ENCODE results near the gene ZFP82. TPM values are rescaled to one million over a fixed set of nuclear protein-coding genes. Genes with fewer than 3 reads are reported as not detected.

The ZFP82 gene
- total RNA-seq (2014; rRNA removed; shearing (Covaris generic)), result 16.8 and 17.0 TPM in 2 replicates

GRCh38 chr19:36418287-36419001 lies at the start of gene ZFP82:
TSS of gene ZFP82 (minus strand) at chr19:36418644. CDS start at chr19:36409789, 8,855 bp downstream.
- Histone ChIP-seq H3K27me3 (no peaks in the 10 kb centered on the region), H3K9me3 (replicated peaks) (peaks cover 22% of the 10 kb centered on the region), H3K4me1 (no peaks in the 10 kb centered on the region), H3K36me3 (peaks cover 26% of the 10 kb centered on the region), H3K4me3 (peak within 1 kb of the TSS; percentile 96), H3K27ac (peak within 1 kb of the TSS; percentile 85)
- DNase-seq, result peak; percentile 90 to 94

- no peak overlapping the region for H3K4me3 ChIP-seq
- H3K36me3 ChIP-seq, result peaks cover 43% of the 10 kb centered on the region
- H3K4me1 ChIP-seq, result no peaks in the 10 kb centered on the region
- peaks cover 4% of the 10 kb centered on the region for H3K9me3 ChIP-seq (replicated peaks)
- no peaks in the 10 kb centered on the region for H3K27me3 ChIP-seq
- DNase-seq, result no peak
- H3K27ac ChIP-seq, result no peak overlapping the region
Measured at GRCh38 chr19:36460046-36460445, 41.6 kb upstream of the ZFP82 start.

GRCh38 chr19:36456831-36457230 lies 38.4 kb upstream of the ZFP82 start:
- Histone ChIP-seq H3K9me3 (replicated peaks) (peaks cover 14% of the 10 kb centered on the region), H3K4me3 (no peak overlapping the region), H3K27ac (no peak overlapping the region), H3K27me3 (no peaks in the 10 kb centered on the region), H3K4me1 (no peaks in the 10 kb centered on the region), H3K36me3 (peaks cover 54% of the 10 kb centered on the region)
- DNase-seq, result no peak

DNA sequence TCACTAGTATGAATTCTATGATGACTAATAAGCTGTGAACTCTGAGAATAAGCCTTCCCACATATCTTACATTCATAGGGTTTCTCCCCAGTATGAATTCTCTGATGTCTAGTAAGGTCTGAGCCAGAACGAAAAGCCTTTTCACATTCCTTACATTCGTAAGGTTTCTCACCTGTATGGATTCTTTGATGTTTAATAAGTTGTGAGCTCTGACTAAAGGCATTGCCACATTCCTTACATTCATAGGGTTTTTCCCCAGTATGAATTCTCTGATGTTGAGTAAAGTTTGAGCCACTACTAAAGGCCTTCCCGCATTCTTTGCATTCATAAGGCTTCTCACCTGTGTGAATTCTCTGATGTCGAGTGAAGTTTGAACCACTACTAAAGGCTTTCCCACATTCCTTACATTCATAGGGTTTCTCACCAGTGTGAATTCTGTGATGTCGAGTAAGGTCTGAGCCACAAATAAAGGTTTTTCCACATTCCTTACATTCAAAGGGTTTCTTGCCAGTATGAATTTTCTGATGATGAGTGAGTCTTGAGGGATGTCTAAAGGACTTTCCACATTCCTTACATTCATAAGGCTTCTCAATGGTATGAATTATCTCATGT lies 30.7 kb upstream of the ZFP82 start:
- H3K27ac ChIP-seq, result no peak overlapping the region
- peaks cover 66% of the 10 kb centered on the region for H3K36me3 ChIP-seq
- peaks cover 41% of the 10 kb centered on the region for H3K9me3 ChIP-seq (replicated peaks)
- no peaks in the 10 kb centered on the region for H3K4me1 ChIP-seq
- H3K27me3 ChIP-seq, result no peaks in the 10 kb centered on the region
- H3K4me3 ChIP-seq, result no peak overlapping the region
- no peak for DNase-seq

DNA sequence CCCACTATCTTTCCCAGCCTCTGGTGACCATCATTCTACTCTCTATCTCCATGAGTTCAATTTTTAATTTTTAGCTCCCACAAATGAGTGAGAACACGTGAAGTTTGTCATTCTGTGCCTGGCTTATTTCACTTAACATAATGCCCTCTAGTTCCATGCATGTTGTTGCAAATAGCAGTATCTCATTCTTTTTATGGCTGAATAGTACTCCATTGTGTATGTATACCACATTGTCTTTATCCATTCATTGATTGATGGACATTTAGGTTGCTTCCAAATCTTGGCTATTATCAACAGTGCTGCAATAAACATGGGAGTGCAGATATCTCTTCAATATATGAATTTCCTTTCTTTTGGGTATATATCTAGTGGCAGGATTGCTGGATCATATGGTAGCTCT lies 22.9 kb upstream of the ZFP82 start:
- no peaks in the 10 kb centered on the region for H3K27me3 ChIP-seq
- peaks cover 18% of the 10 kb centered on the region for H3K9me3 ChIP-seq (replicated peaks)
- no peak for DNase-seq
- H3K4me3 ChIP-seq, result no peak overlapping the region
- H3K27ac ChIP-seq, result no peak overlapping the region
- H3K36me3 ChIP-seq, result peaks cover 4% of the 10 kb centered on the region; the same call in 1 of the 2 replicates
- no peaks in the 10 kb centered on the region for H3K4me1 ChIP-seq

DNA sequence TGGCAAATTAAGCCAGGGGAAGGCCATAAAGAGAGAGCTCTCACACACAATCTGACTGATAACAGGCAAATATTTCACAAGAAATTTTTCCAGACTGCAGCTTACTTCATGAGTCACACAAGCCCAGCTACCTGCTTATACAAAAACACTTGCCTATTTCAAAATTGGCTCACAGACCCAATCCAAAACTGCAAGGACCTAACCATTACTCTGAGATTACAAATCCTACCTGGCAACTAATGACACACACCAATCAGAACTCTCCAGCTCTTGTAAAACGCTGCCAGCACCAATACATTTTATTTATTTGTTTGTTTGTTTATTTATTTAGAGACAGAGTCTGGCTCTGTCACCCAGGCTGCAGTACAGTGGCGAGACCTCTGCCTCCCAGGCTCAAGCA lies 18.1 kb upstream of the ZFP82 start:
- H3K4me1 ChIP-seq, result no peaks in the 10 kb centered on the region
- DNase-seq, result no peak
- no peak overlapping the region for H3K4me3 ChIP-seq
- no peaks in the 10 kb centered on the region for H3K27me3 ChIP-seq
- H3K36me3 ChIP-seq, result no peaks in the 10 kb centered on the region
- 0 out of 2 replicates have a peak, but pooled peaks cover 6% of the 10 kb centered on the region for H3K9me3 ChIP-seq (replicated peaks)
- no peak overlapping the region for H3K27ac ChIP-seq

GRCh38 chr19:36423925-36424324 lies 5.5 kb upstream of the ZFP82 start:
- H3K9me3 ChIP-seq (replicated peaks), result peaks cover 9% of the 10 kb centered on the region; the same call in 1 of the 2 replicates
- H3K27ac ChIP-seq, result no peak overlapping the region
- DNase-seq, result no peak
- H3K4me1 ChIP-seq, result no peaks in the 10 kb centered on the region
- no peaks in the 10 kb centered on the region for H3K36me3 ChIP-seq
- no peak overlapping the region for H3K4me3 ChIP-seq
- no peaks in the 10 kb centered on the region for H3K27me3 ChIP-seq

- peaks cover 14% of the 10 kb centered on the region for H3K9me3 ChIP-seq (replicated peaks)
- DNase-seq, result no peak
- no peak overlapping the region for H3K4me3 ChIP-seq
- no peak overlapping the region for H3K27ac ChIP-seq
- H3K27me3 ChIP-seq, result no peaks in the 10 kb centered on the region
- H3K4me1 ChIP-seq, result no peaks in the 10 kb centered on the region
- H3K36me3 ChIP-seq, result 0 out of 2 replicates have a peak, but pooled peaks cover 6% of the 10 kb centered on the region
Measured at GRCh38 chr19:36421749-36422481, 3.5 kb upstream of the ZFP82 start.

DNA sequence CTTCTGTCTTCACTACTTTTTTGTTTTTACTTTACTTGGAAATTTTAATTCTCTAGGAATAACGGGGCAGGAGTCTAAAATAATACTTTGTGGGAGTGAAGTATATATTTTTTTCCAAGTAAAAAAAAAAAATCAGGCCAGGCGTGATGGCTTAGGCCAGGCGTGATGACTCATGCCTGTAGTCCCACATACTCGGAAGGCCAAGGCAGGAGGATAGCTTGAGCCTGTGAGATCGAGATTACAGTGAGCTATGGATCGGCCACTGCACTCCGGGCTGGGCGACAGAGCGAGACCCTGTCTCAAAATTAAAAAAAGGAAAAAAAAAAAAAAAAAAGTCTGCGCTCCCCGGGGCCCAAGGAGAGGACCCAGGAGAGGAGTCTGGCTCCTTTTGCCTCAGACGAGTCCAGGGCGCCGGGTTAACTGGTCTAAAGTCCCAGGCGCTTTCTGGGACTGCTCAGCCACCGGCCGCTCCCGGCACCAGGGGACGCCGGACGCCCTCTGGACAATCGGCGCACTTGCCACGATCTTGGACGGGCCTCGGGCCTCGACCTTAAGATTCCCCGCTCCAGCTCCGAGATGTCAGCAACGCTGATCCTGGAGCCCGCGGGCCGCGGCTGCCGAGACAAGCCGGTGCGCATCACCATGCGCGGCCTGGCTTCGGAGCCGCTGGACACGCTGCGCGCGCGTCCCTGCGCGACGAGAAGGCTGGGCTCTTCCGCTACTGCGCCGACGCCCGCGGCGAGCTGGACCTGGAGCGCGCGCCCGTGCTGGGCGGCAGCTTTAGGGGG lies 2.7 kb upstream of the ZFP82 start:
- H3K4me3 ChIP-seq, result no peak overlapping the region
- H3K27me3 ChIP-seq, result no peaks in the 10 kb centered on the region
- H3K9me3 ChIP-seq (replicated peaks), result peaks cover 14% of the 10 kb centered on the region; the same call in 1 of the 2 replicates
- no peak overlapping the region for H3K27ac ChIP-seq
- no peaks in the 10 kb centered on the region for H3K4me1 ChIP-seq
- peaks cover 7% of the 10 kb centered on the region for H3K36me3 ChIP-seq
- DNase-seq, result no peak

GRCh38 chr19:36417752-36418286 lies 625 bp downstream of the ZFP82 start:
- H3K4me1 ChIP-seq, result no peaks in the 10 kb centered on the region
- H3K9me3 ChIP-seq (replicated peaks), result peaks cover 26% of the 10 kb centered on the region
- H3K27ac ChIP-seq, result peak overlapping the region; percentile 85
- peak in 1 of 2 experiments; percentile 10 for DNase-seq
- H3K27me3 ChIP-seq, result no peaks in the 10 kb centered on the region
- H3K4me3 ChIP-seq, result peak overlapping the region; percentile 96
- H3K36me3 ChIP-seq, result peaks cover 32% of the 10 kb centered on the region

GRCh38 chr19:36409841-36410240 lies 8.6 kb downstream of the ZFP82 start:
- no peak for DNase-seq
- H3K9me3 ChIP-seq (replicated peaks), result peaks cover 49% of the 10 kb centered on the region
- H3K4me1 ChIP-seq, result no peaks in the 10 kb centered on the region; the same call in 1 of the 2 replicates
- no peak overlapping the region for H3K27ac ChIP-seq
- H3K36me3 ChIP-seq, result peaks cover 85% of the 10 kb centered on the region
- no peaks in the 10 kb centered on the region for H3K27me3 ChIP-seq
- H3K4me3 ChIP-seq, result no peak overlapping the region

GRCh38 chr19:36408101-36408500 lies 10.3 kb downstream of the ZFP82 start:
- peaks cover 90% of the 10 kb centered on the region for H3K36me3 ChIP-seq

GRCh38 chr19:36404498-36404897 lies 13.9 kb downstream of the ZFP82 start:
- peaks cover 91% of the 10 kb centered on the region for H3K36me3 ChIP-seq
- H3K9me3 ChIP-seq (replicated peaks), result peaks cover 32% of the 10 kb centered on the region
- no peaks in the 10 kb centered on the region for H3K4me1 ChIP-seq
- no peak overlapping the region for H3K27ac ChIP-seq
- no peaks in the 10 kb centered on the region for H3K27me3 ChIP-seq
- no peak overlapping the region for H3K4me3 ChIP-seq
- no peak for DNase-seq

More at GRCh38 chr19:36408101-36408500, 10.3 kb downstream of the ZFP82 start:
- H3K9me3 ChIP-seq (replicated peaks), result peaks cover 44% of the 10 kb centered on the region
- no peaks in the 10 kb centered on the region for H3K27me3 ChIP-seq
- no peaks in the 10 kb centered on the region; the same call in 1 of the 2 replicates for H3K4me1 ChIP-seq
- DNase-seq, result no peak
- no peak overlapping the region for H3K27ac ChIP-seq
- no peak overlapping the region for H3K4me3 ChIP-seq

DNA sequence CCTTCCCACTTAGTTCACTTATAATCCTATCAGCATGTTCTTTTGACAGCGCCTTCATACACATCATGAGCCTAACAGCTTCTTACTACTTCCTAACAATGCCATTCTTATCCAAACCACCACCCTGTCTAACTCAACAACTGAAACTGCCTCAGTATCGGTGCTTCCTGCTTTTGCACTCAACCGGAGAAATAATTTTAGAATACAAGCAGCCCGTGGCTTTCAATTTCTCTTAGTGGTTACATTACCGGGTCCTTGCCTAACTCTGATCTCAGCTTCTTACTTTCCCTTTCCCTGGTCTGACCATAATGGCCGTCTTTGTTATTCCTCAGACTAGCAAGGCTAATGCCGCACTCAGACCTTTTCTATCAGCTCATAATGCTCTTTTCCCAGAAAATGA lies 17.0 kb downstream of the ZFP82 start:
- Histone ChIP-seq H3K9me3 (replicated peaks) (peaks cover 23% of the 10 kb centered on the region), H3K27ac (no peak overlapping the region), H3K4me1 (no peaks in the 10 kb centered on the region), H3K27me3 (no peaks in the 10 kb centered on the region), H3K36me3 (peaks cover 88% of the 10 kb centered on the region), H3K4me3 (no peak overlapping the region)
- no peak for DNase-seq
